SK-N-SH (cell line): ENCODE measurements around the gene PDGFA. TPM values are rescaled to one million over a fixed set of nuclear protein-coding genes. Genes with fewer than 3 reads are reported as not detected.

Source experiments
- CTCF ChIA-PET: fragments of 300-600, 350-600 bp; formaldehyde crosslinking; extraction: SDS; loops from one replicate; lab custom pipeline; 2021; lab: Yijun Ruan, JAX
- POLR2A ChIA-PET: fragments of 350-600 bp; sonication (Branson Sonifier 250); formaldehyde crosslinking; extraction: SDS; loops from one replicate; lab custom pipeline; 2020; ENCODE audit warnings: antibody characterized with exemption, inconsistent platforms; lab: Yijun Ruan, JAX
- DNase-seq: peaks from one replicate; pipeline ENCODE4 v3.0.0; 2012
- H2AFZ ChIP-seq: fragments of 200-600 bp; sonication (generic); 2 replicates; pipeline ENCODE4 v1.8.1; 2016; ENCODE audit warnings: antibody characterized with exemption, mild to moderate bottlenecking, low read depth
- H3F3A ChIP-seq: fragments of 200-600 bp; sonication (generic); replicated peaks from 2 replicates; pipeline ENCODE3; 2016; ENCODE audit warnings: antibody characterized with exemption, mild to moderate bottlenecking; ENCODE audit not compliant: insufficient read depth
- H3K27ac ChIP-seq, 2 experiments: fragments of 200-500 bp in 1 of 2; fragments of 200-600 bp in 1 of 2; sonication (Bioruptor generic) in 1 of 2; sonication (generic), shearing (Covaris generic) in 1 of 2; 2 replicates each; pipeline versions ENCODE4 v1.5.1 to v1.6.1; 2014 to 2016; ENCODE audit warnings: low read depth in 2 of 2, inconsistent platforms in 1 of 2, low read length in 1 of 2, mild to moderate bottlenecking in 1 of 2, mixed read lengths in 1 of 2
- H3K27me3 ChIP-seq: fragments of 200-600 bp; sonication (generic), shearing (Covaris generic); 2 replicates; pipeline ENCODE4 v1.6.1; 2016; ENCODE audit warnings: mixed run types; ENCODE audit not compliant: insufficient read depth
- H3K36me3 ChIP-seq, 2 experiments: fragments of 200-500 bp in 1 of 2; fragments of 200-600 bp in 1 of 2; sonication (Bioruptor generic) in 1 of 2; sonication (generic) in 1 of 2; replicated peaks in 1 of 2; 2 replicates each; pipeline versions ENCODE3 to v1.5.1; 2014 to 2016; ENCODE audit warnings: low read length in 1 of 2, mild to moderate bottlenecking in 1 of 2; ENCODE audit not compliant: insufficient read depth in 2 of 2, control insufficient read depth in 1 of 2
- H3K4me1 ChIP-seq, 2 experiments: fragments of 200-500 bp in 1 of 2; fragments of 200-600 bp in 1 of 2; sonication (Bioruptor generic) in 1 of 2; sonication (generic), shearing (Covaris generic) in 1 of 2; 2 replicates each; pipeline versions ENCODE4 v1.5.1 to v1.6.1; 2014 to 2016; ENCODE audit warnings: low read depth in 1 of 2, low read length in 1 of 2, mixed run types in 1 of 2; ENCODE audit not compliant: insufficient read depth in 2 of 2, control insufficient read depth in 1 of 2
- H3K4me2 ChIP-seq: fragments of 200-600 bp; sonication (generic), shearing (Covaris generic); 2 replicates; pipeline ENCODE4 v1.6.1; 2017; ENCODE audit warnings: mixed run types
- H3K4me3 ChIP-seq, 2 experiments: fragments of 200-500 bp in 1 of 2; fragments of 200-600 bp in 1 of 2; sonication (Bioruptor generic) in 1 of 2; sonication (generic), shearing (Covaris generic) in 1 of 2; 2 replicates each; pipeline versions ENCODE4 v1.5.1 to v1.8.1; 2014 to 2016; ENCODE audit warnings: low read depth in 2 of 2, inconsistent platforms in 1 of 2, low read length in 1 of 2, mild to moderate bottlenecking in 1 of 2, mixed read lengths in 1 of 2, moderate library complexity in 1 of 2
- H3K79me2 ChIP-seq: fragments of 200-600 bp; sonication (generic); 2 replicates; pipeline ENCODE4 v1.8.1; 2017; ENCODE audit warnings: mild to moderate bottlenecking; ENCODE audit not compliant: insufficient read depth
- H3K9ac ChIP-seq: fragments of 200-600 bp; sonication (generic); 2 replicates; pipeline ENCODE4 v1.6.1; 2017; ENCODE audit warnings: mixed run types
- H3K9me2 ChIP-seq: fragments of 200-600 bp; sonication (generic); 2 replicates; pipeline ENCODE4 v1.6.1; 2017; ENCODE audit warnings: mixed run types
- H3K9me3 ChIP-seq: fragments of 200-600 bp; sonication (generic); 2 replicates; pipeline ENCODE4 v1.6.1; 2017; ENCODE audit warnings: mixed run types, mild to moderate bottlenecking, moderate library complexity
- H4K20me1 ChIP-seq: fragments of 200-600 bp; sonication (generic); 2 replicates; pipeline ENCODE4 v1.6.1; 2017; ENCODE audit warnings: mild to moderate bottlenecking, mixed run types; ENCODE audit not compliant: insufficient read depth
- CHD2 ChIP-seq: fragments of 150-350 bp; IDR thresholded peaks from 2 replicates; pipeline ENCODE4 v1.6.1; 2018; ENCODE audit warnings: low read length; ENCODE audit not compliant: partially characterized antibody
- CTCF ChIP-seq: fragments of 200-600 bp; sonication (generic); IDR thresholded peaks from 2 replicates; pipeline ENCODE4 v1.6.1; 2017; ENCODE audit warnings: antibody characterized with exemption, mild to moderate bottlenecking, moderate library complexity
- ELF1 ChIP-seq: IDR thresholded peaks from 2 replicates; pipeline ENCODE4 v1.4.0; 2012
- EZH2phosphoT487 ChIP-seq: fragments of 200-600 bp; sonication (generic); IDR thresholded peaks from 2 replicates; pipeline ENCODE4 v1.6.1; 2017; ENCODE audit warnings: low read depth, mixed run types, mild to moderate bottlenecking, antibody characterized with exemption, moderate library complexity, borderline replicate concordance
- FOSL2 ChIP-seq: IDR thresholded peaks from 2 replicates; pipeline ENCODE4 v1.4.0; 2012; ENCODE audit warnings: low read depth, mild to moderate bottlenecking, moderate library complexity, borderline replicate concordance
- FOXJ3 ChIP-seq: sonication (generic); formaldehyde crosslinking; IDR thresholded peaks from 2 replicates; pipeline ENCODE4 v1.5.1; 2020; ENCODE audit warnings: mild to moderate bottlenecking, missing genetic modification reagents
- FOXM1 ChIP-seq: IDR thresholded peaks from 2 replicates; pipeline ENCODE4 v1.4.0; 2012; ENCODE audit warnings: low read depth, mild to moderate bottlenecking
- GABPA ChIP-seq: IDR thresholded peaks from 2 replicates; pipeline ENCODE4 v1.4.0; 2012; ENCODE audit warnings: low read depth, mild to moderate bottlenecking
- GATA2 ChIP-seq: sonication (generic); formaldehyde crosslinking; IDR thresholded peaks from 2 replicates; pipeline ENCODE4 v1.5.0; 2020; ENCODE audit warnings: mild to moderate bottlenecking, missing genetic modification reagents
- MEF2A ChIP-seq: IDR thresholded peaks from 2 replicates; pipeline ENCODE4 v1.4.0; 2012; ENCODE audit warnings: low read depth, borderline replicate concordance
- PBX3 ChIP-seq: IDR thresholded peaks from 2 replicates; pipeline ENCODE4; 2012
- POLR2AphosphoS5 ChIP-seq: IDR thresholded peaks from 2 replicates; pipeline ENCODE4 v1.6.1; 2012; ENCODE audit warnings: low read depth, low read length
- RAD21 ChIP-seq: IDR thresholded peaks from 2 replicates; pipeline ENCODE4 v1.6.1; 2012; ENCODE audit warnings: mild to moderate bottlenecking, low read length
- REST ChIP-seq: IDR thresholded peaks from 2 replicates; pipeline ENCODE4 v1.6.1; 2012; ENCODE audit warnings: mild to moderate bottlenecking, low read depth, low read length, moderate library complexity
- RFX5 ChIP-seq: IDR thresholded peaks from 2 replicates; pipeline ENCODE4 v1.6.1; 2012; ENCODE audit warnings: mild to moderate bottlenecking, improper control_type of control experiment, low read length
- TEAD4 ChIP-seq: IDR thresholded peaks from 2 replicates; pipeline ENCODE4 v1.4.0; 2012; ENCODE audit warnings: mild to moderate bottlenecking, borderline replicate concordance; ENCODE audit not compliant: insufficient read depth
- ZBTB33 ChIP-seq: IDR thresholded peaks from 2 replicates; pipeline ENCODE4 v1.4.0; 2012; ENCODE audit warnings: low read depth, borderline replicate concordance
- WGBS: methylation state at CpG from one replicate; pipeline ENCODE4 v1.1.6; 2017; ENCODE audit warnings: low lambda C conversion rate; 5-methylcytosine and 5-hydroxymethylcytosine counted together
- polyA plus RNA-seq, 3 experiments: library from polyadenylated mRNA; depleted of rRNA; stranded (reverse); fragments of >200 nt; gene quantifications; 2 replicates each; pipeline ENCODE4 v1.2.3, GENCODE V29; 2012

PDGFA gene
- polyA plus RNA-seq, 1 of the 3 experiments (the other 2 are of a cell fraction), result 18.9 TPM

GRCh38 chr7:562374-562675 is 42.7 kb upstream of the PDGFA start:
- Histone ChIP-seq H3K4me1 (no peaks in the 10 kb centered on the region), H3K36me3 (no peaks in the 10 kb centered on the region), H3K4me3 (no peak overlapping the region), H3K79me2 (no peaks in the 10 kb centered on the region)
- TF ChIP-seq MEF2A, result no peak
- TF ChIP-seq POLR2AphosphoS5, result no peak
- TF ChIP-seq GABPA, result no peak
- no peak for TF ChIP-seq RAD21
- no peak for TF ChIP-seq PBX3
- no peak for TF ChIP-seq EZH2phosphoT487
- TF ChIP-seq FOXM1, result no peak
- no peak for TF ChIP-seq TEAD4
- no peak for TF ChIP-seq GATA2 (CRISPR knock-in tag)
- no peak for TF ChIP-seq ELF1
- no peak for TF ChIP-seq FOXJ3
- TF ChIP-seq CHD2, result no peak
- TF ChIP-seq RFX5, result no peak
- no peak for TF ChIP-seq ZBTB33
- TF ChIP-seq, all 33 proteins: peak for 0
- Histone ChIP-seq H4K20me1 (no peaks in the 10 kb centered on the region), H3K27ac (no peak overlapping the region), H3K9me2 (no peaks in the 10 kb centered on the region), H3K4me2 (no peak overlapping the region), H3F3A (no peaks in the 10 kb centered on the region), H3K9me3 (no peaks in the 10 kb centered on the region), H2AFZ (no peak overlapping the region), H3K27me3 (no peaks in the 10 kb centered on the region), H3K9ac (no peak overlapping the region)
- 87% methylated on average over 4 of the region's 7 CpGs for WGBS
- POLR2A ChIA-PET, result no interaction called here
- CTCF ChIA-PET, result no interaction called here
- no peak for DNase-seq

GRCh38 chr7:561631-562373 is 42.2 kb upstream of the PDGFA start:
- Histone ChIP-seq H3K79me2 (no peaks in the 10 kb centered on the region), H4K20me1 (no peaks in the 10 kb centered on the region), H3K4me1 (no peaks in the 10 kb centered on the region), H3K9me3 (no peaks in the 10 kb centered on the region), H2AFZ (no peak overlapping the region), H3F3A (no peaks in the 10 kb centered on the region), H3K27me3 (no peaks in the 10 kb centered on the region), H3K9me2 (no peaks in the 10 kb centered on the region), H3K27ac (no peak overlapping the region), H3K4me3 (no peak overlapping the region), H3K9ac (no peak overlapping the region), H3K4me2 (no peak overlapping the region), H3K36me3 (no peaks in the 10 kb centered on the region)
- WGBS, result 92% methylated on average over 35 of the region's 44 CpGs
- ChIA-PET CTCF (interaction anchor here (0.8 kb wide), 1 partner anchor 36 kb away, joined by 3 read pairs; no protein-coding TSS in a partner anchor), POLR2A (no interaction called here)
- DNase-seq, result no peak
- no peak for TF ChIP-seq CTCF
- no peak for TF ChIP-seq FOSL2
- TF ChIP-seq REST, result no peak
- TF ChIP-seq ZBTB33, result no peak
